ENCODE measurements around the gene SIGLEC1. TPM values are rescaled to one million over a fixed set of nuclear protein-coding genes. Genes with fewer than 3 reads are reported as not detected.
A peak's percentile ranks its signal among the peaks of the same experiment; 100 is the strongest.

Gene SIGLEC1
- total and polyA plus RNA-seq, 2 experiments from 2014 or later = not detected

- TF ChIP-seq ZNF331 (CRISPR knock-in tag; IDR thresholded peaks at IDR 0.05; ENCODE audit: low read depth) (no peak), CREB1 (CRISPR knock-in tag; IDR thresholded peaks at IDR 0.05; ENCODE audit: low read depth) (no peak), EZH2 (IDR thresholded peaks at IDR 0.05; ENCODE audit: low read depth, unreplicated experiment) (no peak), CTCF (conservative IDR thresholded peaks at IDR 0.05; ENCODE audit: low read depth in 2 of 2) (no peak), JUNB (IDR thresholded peaks at IDR 0.05; ENCODE audit: unreplicated experiment) (no peak), ZNF114 (CRISPR knock-in tag; IDR thresholded peaks at IDR 0.05) (no peak), EZH2phosphoT487 (IDR thresholded peaks at IDR 0.05; ENCODE audit: unreplicated experiment) (no peak), ETS1 (IDR thresholded peaks at IDR 0.05) (no peak), REST (IDR thresholded peaks at IDR 0.05; ENCODE audit: unreplicated experiment) (no peak), NANOG (IDR thresholded peaks at IDR 0.05; ENCODE audit: borderline replicate concordance) (no peak), STAT1 (IDR thresholded peaks at IDR 0.05; ENCODE audit: unreplicated experiment) (no peak)
- Histone ChIP-seq H3K9me2 (ENCODE audit: insufficient read depth) (no peaks in the 10 kb centered on the region), H3K4me3 (no peak overlapping the region), H2AFZ (no peak overlapping the region), H3K27me3 (ENCODE audit: insufficient read depth) (no peaks in the 10 kb centered on the region), H3K36me3 (ENCODE audit: insufficient read depth) (peaks cover 7% of the 10 kb centered on the region), H3K4me2 (no peak overlapping the region), H3K27ac (ENCODE audit: low read depth) (no peak overlapping the region), H3K4me1 (ENCODE audit: insufficient read depth) (peaks cover 10% of the 10 kb centered on the region), H3F3A (replicated peaks; ENCODE audit: low read depth) (no peaks in the 10 kb centered on the region), H3K79me2 (replicated peaks; ENCODE audit: insufficient read depth) (peaks cover 18% of the 10 kb centered on the region; the same call in 1 of the 2 replicates), H4K20me1 (replicated peaks; ENCODE audit: insufficient read depth) (peaks cover 18% of the 10 kb centered on the region)
- Mint-ChIP-seq H3K9me3 (no peaks in the 10 kb centered on the region), H3K27me3 (ENCODE audit: insufficient read depth, low read depth, poor library complexity) (peaks cover 11% of the 10 kb centered on the region), H3K4me3 (no peak overlapping the region), H3K36me3 (ENCODE audit: low read depth) (peaks cover 22% of the 10 kb centered on the region), H3K27ac (no peak overlapping the region; the same call in 1 of the 2 replicates), H3K4me1 (no peaks in the 10 kb centered on the region; the same call in 2 of the 3 replicates)
- no peak for DNase-seq (ENCODE audit: low spot score)
- peak; percentile 31; the same call in 2 of the 3 replicates for ATAC-seq
Measured at GRCh38 chr20:3760655-3761348, 48.4 kb upstream of the SIGLEC1 start.
